WI38 (cell line): ENCODE data around the gene EPSTI1.

Experiments used
- H3K4me3 ChIP-seq: 2 replicates; pipeline ENCODE4 v1.5.1; 2011; ENCODE audit warnings: low read depth, mild to moderate bottlenecking, control low read depth, low read length
- TF ChIP-seq, protein P1 (sequence below): IDR thresholded peaks from 2 replicates; pipeline ENCODE4 v1.5.1; 2012; ENCODE audit warnings: low read depth, mild to moderate bottlenecking, control low read depth, low read length

The EPSTI1 gene

DNA sequence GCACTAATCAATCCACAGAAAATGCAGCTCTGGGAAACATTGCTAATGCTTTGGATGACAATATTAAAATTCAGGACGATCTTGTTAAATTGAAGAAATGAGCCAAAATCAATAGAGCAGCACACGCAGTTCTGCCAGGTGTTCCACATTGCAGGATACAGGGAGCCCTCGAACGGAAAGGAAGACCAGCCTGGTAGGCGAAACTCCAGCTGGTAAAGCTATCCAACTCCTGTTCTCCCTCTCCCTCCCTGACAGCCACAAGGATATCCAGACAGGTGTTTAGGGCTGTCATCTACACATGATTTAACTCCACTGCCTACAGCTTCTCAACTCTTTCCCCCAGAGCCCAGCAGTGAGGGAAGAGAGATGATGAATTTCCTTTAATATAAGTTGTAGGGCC is 67.7 kb downstream of the EPSTI1 start:
- no peak overlapping the region for H3K4me3 ChIP-seq
- TF ChIP-seq, protein P1, sequence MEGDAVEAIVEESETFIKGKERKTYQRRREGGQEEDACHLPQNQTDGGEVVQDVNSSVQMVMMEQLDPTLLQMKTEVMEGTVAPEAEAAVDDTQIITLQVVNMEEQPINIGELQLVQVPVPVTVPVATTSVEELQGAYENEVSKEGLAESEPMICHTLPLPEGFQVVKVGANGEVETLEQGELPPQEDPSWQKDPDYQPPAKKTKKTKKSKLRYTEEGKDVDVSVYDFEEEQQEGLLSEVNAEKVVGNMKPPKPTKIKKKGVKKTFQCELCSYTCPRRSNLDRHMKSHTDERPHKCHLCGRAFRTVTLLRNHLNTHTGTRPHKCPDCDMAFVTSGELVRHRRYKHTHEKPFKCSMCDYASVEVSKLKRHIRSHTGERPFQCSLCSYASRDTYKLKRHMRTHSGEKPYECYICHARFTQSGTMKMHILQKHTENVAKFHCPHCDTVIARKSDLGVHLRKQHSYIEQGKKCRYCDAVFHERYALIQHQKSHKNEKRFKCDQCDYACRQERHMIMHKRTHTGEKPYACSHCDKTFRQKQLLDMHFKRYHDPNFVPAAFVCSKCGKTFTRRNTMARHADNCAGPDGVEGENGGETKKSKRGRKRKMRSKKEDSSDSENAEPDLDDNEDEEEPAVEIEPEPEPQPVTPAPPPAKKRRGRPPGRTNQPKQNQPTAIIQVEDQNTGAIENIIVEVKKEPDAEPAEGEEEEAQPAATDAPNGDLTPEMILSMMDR = no peak

DNA sequence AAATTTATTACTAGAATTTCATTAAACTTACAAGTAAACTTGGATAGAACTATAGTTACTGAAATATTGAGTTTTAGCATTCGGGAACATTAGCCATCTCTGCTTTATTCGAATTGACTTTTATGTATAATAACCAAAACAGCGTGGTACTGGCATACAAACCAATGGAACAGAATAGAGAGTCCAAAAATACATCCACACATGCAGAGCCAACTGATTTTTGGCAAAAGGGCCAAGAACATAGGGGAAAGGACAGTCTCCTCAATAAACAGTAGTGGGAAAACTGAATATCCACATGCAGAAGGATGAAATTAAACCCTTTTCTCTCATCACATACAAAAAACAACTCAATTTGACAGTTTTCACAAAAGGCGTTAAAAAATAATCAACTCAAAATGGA is 84.3 kb downstream of the EPSTI1 start:
- TF ChIP-seq, protein P1 = no peak
- H3K4me3 ChIP-seq = no peak overlapping the region

DNA sequence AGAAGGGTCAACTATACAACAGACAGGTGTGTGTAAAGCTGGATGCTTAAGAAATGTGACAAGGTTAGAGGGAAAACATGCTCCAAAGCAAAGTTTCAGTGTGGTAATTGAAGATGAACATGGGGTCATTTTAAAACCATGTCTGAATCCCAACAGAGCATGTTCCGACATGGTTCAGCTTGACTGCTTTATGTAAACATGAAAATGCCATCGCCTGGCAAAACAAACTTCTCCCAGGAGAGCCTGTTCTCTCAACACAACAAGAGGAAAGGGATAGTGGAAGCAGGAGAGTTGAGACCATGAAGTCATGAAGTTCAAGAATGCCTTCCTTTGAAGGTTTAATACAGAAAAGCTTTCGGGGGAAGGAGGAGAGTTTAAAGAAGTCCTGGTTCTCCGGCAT is 85.8 kb downstream of the EPSTI1 start:
- H3K4me3 ChIP-seq = no peak overlapping the region
- TF ChIP-seq, protein P1 = no peak

DNA sequence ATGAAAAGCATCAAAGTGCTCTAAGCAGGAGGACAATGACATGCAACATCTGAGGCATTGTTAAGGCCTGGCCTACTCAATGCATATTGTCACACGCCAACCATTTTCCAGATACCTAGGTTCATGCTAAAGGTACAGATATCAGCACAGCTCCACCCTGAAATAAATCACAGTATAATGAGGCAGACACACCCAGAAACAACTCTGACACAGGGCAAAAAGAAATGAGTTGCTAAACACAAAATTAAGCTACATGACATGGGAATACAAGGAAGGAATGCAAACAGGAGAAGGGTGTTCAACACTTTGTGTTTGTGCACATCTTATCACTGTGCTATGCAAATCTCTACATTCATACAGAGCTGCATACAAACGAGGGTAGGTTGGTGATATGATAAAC is 86.5 kb downstream of the EPSTI1 start:
- TF ChIP-seq, protein P1 = no peak
- H3K4me3 ChIP-seq = no peak overlapping the region

DNA sequence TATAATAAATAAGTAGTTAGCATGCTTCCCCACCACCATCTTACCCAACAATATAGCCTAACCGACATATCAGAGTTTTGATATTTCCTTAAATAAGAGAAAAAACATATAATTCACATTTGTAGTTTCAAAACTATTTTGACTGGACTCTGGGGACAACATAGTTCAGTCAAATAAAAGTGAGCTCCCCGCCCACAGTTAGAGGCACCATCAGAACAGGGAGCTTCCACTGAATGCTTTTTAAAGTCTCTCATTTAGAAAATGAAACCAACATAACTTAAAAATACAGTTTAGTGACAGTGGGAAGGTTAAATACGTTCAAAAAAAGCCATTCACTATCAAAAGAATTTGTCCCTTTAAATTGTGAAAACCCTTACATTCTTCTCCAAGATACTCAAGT is 92.8 kb downstream of the EPSTI1 start:
- H3K4me3 ChIP-seq = no peak overlapping the region
- TF ChIP-seq, protein P1 = no peak

DNA sequence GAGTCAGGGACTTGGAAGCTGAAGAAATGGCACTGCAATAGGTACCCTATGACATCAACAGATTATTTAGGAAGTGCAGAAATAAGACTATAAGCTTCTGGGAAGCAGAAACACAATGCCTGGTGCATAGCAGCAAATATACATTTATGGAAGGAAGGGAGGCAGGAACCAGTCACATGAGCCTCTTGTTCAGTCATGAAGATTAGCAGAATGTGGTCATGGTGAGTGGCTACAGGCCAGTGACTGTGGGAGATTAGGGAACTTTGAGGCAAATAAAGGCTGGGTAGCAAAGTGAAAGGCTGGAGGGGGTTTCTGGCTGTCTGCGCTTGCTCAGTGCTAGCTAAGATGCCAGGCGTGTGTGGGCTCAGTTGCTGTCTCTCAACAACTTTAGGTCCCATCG is 96.3 kb downstream of the EPSTI1 start:
- no peak overlapping the region for H3K4me3 ChIP-seq
- TF ChIP-seq, protein P1 = no peak

DNA sequence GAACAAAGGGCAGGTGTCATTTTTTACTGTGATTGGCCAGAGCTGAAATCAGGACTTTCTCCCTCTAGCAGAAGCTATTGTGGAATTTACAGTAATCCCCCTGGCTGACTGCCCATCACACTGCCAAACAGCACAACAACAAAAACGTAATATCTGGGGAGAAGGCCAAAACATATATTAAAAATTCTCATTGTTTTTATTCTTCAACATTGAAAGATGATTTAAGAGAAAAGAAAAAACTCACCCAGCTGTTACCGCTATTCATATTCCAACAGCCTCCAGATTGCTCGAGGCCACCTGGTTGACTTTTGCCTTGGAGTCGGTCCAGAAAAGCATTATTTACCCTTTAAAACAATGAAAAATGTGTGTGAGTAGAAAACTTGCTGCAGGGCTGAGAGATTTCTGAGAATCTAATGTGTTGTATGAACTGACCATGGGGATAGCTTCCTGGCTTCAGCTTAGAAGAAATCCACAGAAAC is 97.2 kb downstream of the EPSTI1 start:
- TF ChIP-seq, protein P1 = no peak
- no peak overlapping the region for H3K4me3 ChIP-seq
